Left cardiac atrium (tissue), 4 donors: ENCODE measurements around the gene F8. TPM values are rescaled to one million over a fixed set of nuclear protein-coding genes. Genes with fewer than 3 reads are reported as not detected.
"Not testable (repeated sequence)": the region's sequence is repeated elsewhere in the genome, so short reads cannot be mapped to it uniquely, and the experiment has no call there.

Experiments used
- ATAC-seq, 2 donors: fragments of 200-7000 bp; cut with Tn5 transposase; one replicate each; pipeline ENCODE4 v1.9.1; 2020; ENCODE audit warnings: mild to moderate bottlenecking in 2 of 2, moderate library complexity in 2 of 2
- DNase-seq: peaks from one replicate; pipeline ENCODE4 v3.0.0-alpha.2; 2020
- intact Hi-C, 2 donors: fragments of 100-400 bp; cut with DNase I; formaldehyde crosslinking; loops; one replicate each; pipeline versions ENCODE4 v1.14.1 to v1.15.1; 2022 to 2023
- total RNA-seq, 2 donors: library from RNA; stranded (reverse); fragmentation: NEBNext Ultra II Directional; extraction: Animal tissue kit (Norgen Biotek cat#: 25700); gene quantifications; one replicate each; pipeline ENCODE4 v1.2.1, GENCODE V29; 2021
- donor health status: DM: no; HTN: yes; CAD: no.
- donor health status: DM: no; HTN: yes; CAD: no; lungs with severe emphysema.
- donor health status: DM: yes; HTN: yes; CAD: no.
- donor health status: Dilated cardiomyopathy.

The F8 gene
- total RNA-seq, 2 donors from 2014 or later = 45.7 to 53.6 TPM

DNA sequence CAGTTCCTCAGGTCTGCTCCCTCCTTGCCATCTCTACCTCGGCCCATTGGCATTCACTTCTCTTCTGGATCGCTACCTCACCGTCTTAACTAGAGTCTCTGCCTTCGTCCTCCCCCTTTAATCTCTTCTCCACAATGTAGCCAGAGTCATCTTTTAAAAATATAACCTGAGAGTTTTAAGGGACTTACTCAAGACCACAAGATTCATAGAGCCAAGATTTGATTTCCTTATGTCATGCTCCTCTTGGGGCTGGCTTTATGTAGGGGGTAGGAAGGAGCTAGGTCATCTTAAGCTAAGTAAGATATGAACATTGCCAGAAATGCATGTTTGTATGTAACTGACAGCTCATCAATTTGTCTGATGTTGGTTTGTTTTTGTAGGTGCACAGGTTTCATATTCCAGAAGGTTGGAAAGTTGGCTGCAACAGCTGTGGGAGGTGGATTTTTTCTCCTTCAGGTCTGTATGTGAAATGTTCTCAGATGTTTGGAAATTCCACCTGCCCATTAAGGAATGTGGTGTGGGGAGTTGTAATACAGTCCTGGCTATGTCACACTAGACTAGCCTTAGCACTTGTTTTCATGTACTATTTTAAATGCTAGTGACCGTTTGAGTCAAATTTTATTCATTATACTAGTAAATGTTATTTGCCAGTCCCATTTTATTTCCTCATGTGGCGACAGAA is 23.7 kb upstream of the F8 start:
- no peak for ATAC-seq
- DNase-seq = no peak
- intact Hi-C loops = no loop called here

DNA sequence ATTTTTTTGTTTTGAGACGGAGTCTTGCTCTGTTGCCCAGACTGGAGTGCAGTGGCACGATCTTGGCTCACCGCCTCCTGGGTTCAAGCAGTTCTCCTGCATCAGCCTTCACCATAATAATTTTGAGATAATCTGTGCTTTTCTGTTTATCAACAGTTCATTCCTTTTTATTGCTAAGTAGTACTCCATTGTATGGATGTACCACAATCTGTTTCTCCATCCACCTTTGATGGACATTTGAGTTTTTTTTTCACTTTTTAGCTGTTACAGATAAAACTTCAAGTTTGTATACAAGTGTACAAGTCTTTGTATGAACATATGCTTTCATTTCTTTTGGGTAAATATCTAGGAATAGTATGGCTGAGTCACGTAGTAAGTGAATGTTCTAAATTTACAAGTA is 13.2 kb upstream of the F8 start:
- DNase-seq = no peak
- intact Hi-C loops = no loop called here
- no peak for ATAC-seq

DNA sequence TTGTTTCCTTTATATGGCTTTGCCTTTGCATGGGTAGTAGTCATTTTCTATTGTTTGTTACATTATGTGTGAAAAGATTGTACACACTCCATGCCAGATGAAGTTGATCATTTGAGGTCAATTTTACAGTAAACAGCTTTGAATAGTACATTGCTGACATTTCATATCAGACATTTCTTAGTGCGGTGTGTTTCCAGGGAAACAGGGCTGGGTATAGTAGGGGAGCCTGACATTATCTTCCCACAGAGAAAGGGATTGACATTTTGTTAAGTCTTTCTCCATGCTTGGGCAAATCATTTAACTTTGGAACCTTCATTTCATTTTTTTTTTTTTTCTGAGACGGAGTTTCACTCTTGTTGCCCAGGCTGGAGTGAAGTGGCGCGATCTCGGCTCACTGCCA is 9.1 kb upstream of the F8 start:
- intact Hi-C loops = no loop called here

DNA sequence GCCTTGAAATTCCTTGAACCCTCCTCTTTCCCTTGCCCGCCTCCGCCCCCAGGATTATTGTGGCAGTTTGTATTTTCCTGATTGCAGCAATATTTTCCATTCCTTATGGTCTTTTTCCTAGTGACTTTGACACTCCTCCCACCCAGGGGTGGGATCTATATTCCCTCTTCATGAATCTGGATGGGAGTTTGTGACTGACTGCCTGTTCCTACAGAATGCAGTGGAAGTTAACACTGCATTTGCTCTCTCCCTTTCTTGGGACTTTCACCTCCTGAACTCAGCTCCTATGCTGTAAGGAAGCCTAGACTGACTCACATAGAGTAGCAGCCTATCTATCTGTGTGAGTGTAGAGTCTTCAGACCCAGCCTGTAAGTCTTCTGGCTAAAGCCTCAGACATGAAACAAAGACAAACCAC is 6.4 kb upstream of the F8 start:
- intact Hi-C loops = no loop called here
- no peak for ATAC-seq
- no peak for DNase-seq

More for the DNA sequence above, 9.1 kb upstream of the F8 start:
- DNase-seq (no peak), ATAC-seq (no peak)

DNA sequence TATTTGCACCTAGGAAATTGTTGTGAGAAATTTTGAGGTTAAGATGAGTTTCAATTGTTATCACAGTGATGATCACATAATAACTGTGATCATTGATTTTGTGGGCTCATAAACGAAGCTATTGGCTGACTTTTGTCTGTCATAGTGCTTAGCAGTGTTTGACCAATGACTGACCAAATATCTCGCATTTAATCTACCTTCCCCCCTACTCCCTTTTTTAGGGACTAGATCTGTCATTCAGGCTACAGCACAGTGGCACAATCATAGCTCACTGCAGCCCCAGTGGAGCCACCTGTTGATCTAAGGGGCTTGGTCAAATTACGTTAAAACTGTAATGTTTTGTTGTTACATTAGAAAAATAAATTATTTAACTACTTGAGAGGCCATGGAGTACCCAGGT is 5.6 kb upstream of the F8 start:
- no peak for DNase-seq
- intact Hi-C loops = no loop called here
- no peak for ATAC-seq

DNA sequence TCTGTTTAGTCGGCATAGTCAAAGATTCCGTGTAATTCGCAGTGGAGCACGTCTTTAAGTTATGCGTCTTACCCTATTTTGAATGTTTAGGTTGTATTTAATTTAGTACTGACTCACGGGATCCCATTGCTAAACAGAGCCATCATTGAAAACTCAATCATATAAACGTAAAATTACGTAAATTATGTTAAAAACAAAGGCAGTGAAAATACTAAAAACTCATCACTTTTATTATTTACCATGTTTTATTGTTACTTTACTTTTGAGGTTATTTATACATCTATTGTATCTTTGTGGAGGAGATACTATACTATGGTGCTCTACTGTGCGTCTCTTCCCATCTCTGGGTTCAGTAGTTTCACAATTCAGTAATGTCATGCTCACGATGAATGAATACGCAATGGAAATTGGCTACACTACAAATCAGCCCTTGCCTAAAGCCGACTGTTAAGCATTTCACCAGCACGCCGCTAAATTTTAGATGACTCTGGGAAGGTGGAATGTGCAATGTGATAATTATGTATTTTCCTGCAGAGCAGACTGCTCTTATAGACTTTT is 5.1 kb upstream of the F8 start:
- intact Hi-C loops = no loop called here
- peak; percentile 33 to 64 for ATAC-seq
- no peak for DNase-seq

DNA sequence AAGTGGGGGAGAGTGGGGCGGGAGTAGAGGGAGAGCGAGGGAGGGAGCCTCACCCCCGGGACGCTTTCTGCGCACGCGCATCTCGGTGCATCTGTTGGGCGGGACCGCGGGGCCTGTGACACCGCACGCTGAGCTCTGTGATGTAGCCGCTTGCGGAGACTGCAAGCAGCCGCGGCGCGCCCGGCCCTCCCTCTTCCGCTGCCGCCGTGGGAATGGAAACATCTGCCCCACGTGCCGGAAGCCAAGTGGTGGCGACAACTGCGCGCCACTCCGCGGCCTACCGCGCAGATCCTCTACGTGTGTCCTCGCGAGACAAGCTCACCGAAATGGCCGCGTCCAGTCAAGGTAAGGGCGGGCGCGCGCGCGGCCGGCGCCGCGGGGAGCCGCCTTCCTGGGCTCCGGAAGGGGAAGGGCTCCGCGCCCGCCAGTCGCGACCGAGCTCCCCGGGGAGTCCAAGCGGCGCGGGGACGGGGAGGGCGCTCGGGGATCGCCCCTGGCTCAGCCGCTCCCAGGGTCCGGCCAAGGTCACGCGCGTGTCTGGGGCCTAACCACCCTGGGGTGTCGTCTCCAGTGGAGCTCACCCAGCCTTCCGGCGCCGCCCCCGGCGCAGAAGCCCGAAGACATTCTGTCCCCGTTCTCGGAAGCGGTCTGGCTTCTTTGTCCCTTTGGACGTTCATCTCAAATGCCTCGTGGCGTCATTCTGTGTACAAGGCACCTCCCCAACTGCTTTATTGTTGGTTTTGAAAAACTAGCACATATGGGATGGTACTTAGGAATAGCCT is 4.4 kb upstream of the F8 start, which contains the start of gene FUNDC2:
Gene FUNDC2, plus strand, starts transcription at position 118 of the 782 bp plus-strand sequence. Its CDS starts 95 bp downstream, at position 213.
- DNase-seq (peak; percentile 95), ATAC-seq (peak; percentile 95)
- intact Hi-C loops = no loop called here

DNA sequence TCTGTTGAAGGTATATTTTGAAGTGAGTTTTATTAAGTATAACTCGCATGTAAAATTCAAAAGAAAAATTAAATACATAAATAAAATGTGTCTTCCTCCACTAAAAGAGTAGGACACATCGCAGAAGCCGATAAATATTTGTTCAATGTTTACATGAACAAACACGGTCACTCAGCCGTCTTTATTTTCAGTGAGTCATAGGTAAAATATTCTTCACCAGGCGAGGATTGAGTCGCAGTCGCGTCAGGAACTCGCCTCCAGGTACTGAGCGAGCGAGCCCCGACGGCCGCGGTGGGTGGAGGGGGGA is 3.9 kb upstream of the F8 start:
- intact Hi-C loops = no loop called here
- ATAC-seq (no peak), DNase-seq (no peak)

DNA sequence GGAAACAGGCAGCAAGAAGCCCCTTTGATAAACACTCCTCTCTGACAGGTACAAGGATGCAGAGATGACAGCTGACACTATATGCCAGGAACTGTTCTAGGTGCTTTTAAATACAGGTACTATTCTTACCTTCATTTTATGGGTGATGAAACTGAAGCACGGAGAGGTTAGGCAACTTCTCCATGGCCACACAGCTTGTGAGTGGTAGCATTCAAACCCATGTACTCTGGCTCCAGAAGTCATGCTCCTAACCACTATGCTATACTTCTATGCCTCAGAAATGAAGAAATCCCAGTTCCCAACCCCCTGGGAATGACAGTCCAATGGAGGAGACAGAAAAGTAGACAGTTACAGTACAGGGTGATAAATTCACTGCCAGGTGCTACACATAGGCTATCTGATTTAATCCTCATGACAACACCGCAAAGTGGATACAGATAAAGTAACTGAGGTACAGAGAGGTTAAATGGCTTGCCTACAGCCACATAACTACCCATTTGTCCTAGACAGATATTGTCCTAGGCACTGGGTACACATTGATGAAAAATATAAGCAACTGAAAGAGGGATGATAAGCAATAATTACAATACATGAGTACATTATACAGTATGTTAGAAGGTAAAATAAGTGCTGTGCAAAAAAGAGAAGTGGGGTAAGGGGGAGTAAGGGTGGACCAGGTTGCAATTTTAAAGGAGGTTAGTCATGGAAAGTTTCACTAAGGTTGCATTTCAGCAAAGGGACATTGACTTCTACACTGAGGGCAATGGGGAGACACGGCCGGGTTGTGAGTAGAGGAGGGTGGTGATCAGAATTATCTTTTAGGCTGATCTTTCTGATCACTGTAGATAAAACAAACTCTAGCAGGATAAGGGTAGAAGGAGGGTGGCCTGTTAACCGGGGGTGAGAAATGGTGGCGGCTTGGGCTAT is 1.6 kb upstream of the F8 start:
- DNase-seq (no peak), ATAC-seq (no peak)
- intact Hi-C loops = no loop called here

DNA sequence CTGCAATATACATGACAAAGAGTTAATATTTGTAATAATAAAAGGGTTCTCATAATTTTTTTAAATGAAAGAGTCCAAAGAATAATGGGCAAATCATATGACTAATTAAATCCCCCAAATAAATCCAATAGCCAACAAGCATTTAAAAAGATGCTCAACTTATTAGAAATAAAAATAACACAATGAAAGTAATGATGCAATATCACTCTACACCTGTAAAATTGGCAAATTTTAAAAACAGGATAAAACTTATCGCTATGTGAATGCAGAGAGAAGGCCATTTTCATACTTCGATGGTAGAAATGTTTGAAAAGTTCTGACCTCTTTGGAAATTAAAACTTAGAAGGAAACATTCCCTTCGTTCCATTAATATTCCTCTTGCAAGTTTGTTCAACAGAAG is 1.9 kb downstream of the F8 start:
- intact Hi-C loops = no loop called here
- ATAC-seq (no peak), DNase-seq (no peak)

DNA sequence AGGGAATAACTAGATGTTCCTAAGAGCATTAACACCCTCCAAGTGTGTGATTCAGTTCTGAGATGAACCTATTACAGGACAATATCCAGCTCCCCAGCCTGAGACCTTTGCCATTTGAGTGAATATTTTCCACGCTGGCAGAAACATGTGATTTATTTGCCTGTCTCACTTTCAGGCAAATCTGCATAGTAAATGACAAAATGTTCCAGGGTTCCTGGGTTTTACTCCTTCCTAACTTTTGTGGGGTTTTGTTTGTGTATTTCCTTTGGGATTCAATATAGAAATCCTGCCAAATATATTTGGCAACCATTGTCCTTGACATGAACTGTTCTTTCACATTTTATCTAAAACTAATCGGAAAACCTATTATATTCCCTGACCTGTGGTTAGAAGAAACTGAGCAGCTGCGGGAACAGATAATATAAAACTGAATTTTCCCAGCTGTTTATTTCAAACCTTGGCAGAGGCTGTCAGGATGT is 12.5 kb downstream of the F8 start:
- intact Hi-C loops = no loop called here
- ATAC-seq (peak in 1 of 2 donors; percentile 53), DNase-seq (no peak)

DNA sequence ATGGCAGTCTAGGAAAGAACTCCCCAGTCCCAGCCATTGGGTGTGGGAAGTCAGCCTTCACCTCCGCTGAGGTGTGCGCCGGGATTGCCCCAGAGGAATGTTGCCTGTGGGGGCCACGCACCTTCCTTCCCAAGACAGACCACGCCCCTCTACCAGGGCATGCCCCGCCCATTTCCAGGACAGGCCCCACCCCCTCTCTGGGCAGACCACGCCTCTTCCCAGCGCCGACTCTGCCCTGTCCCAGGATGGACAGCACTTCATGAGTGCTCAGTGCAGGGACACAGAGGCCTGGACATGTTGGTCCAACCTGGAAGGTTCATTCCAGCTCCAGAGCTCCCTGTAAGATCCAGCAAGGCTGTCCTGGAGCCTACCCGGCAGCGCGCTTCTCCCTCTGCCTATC is 13.9 kb downstream of the F8 start:
- ATAC-seq = peak in 1 of 2 donors; percentile 24
- DNase-seq, intact Hi-C loops: not testable (repeated sequence)

DNA sequence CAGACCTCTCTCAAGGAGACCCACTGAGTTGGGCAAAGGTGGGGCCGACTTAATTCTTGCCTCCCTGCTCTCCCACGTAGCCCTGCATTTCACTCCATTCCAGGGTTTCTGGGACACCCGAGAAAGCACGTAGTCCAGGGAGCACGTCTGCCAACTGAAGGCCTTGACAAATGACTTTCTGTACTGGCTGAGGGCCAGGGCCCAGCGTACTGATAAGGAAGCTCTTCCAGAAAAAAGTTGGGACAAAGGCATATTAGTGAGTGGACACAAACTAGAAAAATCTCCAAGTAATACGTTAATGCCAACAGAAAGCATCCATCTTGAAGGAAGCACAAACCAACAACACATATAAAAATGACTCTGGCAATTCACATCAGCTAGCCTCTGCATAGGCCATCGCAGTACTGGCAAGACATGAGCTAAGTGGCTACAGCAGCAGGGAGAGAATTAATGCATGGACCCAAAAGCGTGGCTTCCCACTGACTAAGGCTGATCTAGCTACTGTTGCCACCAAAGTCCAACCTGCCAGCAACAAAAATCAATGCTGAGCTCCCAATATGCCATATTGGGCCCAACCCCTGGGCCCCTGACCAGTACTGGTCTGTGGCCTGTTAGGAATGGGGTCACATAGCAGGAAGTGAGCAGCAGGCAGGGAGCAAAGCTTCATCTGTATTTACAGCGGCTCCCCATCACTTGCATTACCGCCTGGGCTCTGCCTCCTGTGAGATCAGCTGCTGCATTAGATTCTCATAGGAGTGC is 15.4 kb downstream of the F8 start:
- intact Hi-C loops, DNase-seq: not testable (repeated sequence)
- ATAC-seq = peak; percentile 82 to 86

DNA sequence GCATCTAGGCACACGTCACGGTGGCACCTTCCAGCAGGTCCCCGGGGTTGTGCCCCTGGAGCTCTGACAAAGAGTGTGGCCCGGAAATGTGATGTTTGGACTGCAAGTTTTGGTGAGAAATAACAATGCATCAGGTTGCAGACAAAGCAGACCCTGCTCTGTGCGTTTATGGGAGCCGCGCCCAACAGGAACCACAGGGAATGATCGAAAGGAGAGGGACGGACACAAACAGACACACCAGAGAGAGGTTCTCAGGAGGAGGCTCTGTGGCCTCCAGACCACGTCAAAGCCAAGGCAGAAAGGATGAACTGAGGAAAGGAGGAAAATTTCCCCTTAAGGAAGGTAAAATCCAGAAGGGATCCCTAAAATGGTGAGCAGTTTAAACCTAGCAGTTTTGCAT is 16.1 kb downstream of the F8 start:
- intact Hi-C loops, ATAC-seq, DNase-seq: not testable (repeated sequence)

DNA sequence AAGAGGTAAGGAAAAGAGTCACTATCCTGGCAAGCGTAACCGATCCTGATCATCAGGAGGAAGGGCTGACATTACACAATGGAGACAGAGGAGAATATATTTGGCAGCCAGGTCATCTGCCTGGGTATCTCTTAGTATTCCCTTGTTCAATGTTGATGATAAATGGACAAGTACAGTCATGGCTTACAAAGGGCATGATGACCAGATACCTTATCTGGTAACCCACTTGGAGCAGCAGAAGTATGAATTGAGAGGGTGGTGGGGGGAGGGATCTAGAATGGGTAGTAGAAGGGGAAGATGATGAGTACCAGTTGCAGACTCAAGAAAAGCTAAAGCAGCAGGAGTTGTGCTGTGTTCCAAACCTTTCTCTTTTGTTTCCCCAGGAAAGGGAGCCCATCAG is 17.3 kb downstream of the F8 start:
- DNase-seq = no peak
- ATAC-seq = no peak
- intact Hi-C loops = no loop called here

DNA sequence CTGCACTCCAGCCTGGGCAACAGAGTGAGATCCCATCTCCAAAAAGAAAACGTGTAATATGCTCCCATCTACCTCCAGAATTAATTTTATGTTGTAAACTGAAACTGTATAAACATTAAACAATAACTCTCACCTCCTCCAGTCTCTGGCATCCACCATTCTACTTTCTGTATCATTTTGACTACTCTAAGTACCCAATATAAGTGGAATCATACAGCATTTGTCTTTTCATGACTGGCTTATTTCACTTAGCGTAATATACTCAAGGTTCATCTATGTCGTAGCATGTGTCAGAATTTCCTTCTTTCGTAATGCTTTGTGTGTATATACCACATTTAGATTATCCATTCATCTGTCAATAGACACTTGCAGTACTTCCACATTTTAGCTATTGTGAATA is 20.6 kb downstream of the F8 start:
- intact Hi-C loops = no loop called here
- ATAC-seq = no peak
- DNase-seq = no peak

DNA sequence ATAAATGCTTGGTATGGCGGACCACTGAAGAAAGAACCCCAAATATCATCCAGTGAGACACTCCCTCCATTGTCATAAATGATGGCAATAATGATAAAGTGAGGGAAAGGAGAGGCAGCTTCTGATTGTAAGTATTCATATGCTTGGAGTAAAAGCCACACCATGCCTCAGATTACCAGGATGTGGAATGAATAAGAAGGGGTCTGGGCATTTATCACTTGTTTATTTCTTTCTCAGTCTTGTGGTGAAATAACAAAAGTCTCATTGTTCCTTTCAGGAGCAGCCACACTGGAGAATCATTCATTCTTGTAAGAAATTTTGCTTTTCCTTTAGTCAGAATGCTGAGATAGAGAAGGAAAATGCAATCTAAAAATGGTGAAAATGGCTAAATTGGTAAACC is 21.7 kb downstream of the F8 start:
- intact Hi-C loops = no loop called here
- no peak for ATAC-seq
- DNase-seq = no peak

DNA sequence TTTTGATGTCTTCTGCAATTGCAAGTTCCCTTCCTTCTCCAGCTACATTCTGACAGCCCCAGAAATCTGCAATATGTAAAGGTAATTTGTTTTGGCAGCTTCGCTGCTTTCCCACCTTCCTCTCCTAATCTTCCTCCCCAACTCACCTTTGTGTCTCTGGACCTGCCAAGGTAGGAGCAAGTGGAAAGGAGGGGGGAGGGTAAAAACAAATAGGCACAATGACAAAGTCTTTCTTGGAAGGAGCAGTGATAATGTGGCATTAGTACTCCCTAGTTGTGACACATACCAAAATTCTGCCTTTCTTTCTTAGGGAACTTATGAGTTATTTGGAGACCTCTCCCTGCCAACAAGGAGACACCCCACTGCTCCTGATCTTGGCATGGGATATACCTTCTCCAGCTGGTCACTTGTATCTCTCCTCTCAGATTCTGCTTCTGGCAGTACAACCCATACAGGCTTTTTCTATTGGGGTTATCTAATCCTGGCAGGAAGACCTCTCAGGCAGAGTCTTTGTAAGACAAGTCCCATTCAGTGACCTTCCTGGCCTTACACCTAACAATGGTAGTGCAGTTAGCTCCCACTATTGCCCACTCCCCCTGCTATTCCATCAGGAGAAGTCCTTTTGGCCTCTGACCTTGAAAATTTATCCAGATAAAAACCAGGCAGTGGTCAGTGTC is 24.2 kb downstream of the F8 start:
- intact Hi-C loops = loop anchor here in 1 of 2 donors (10.0 kb wide), 1 partner anchor 56 kb away; no protein-coding TSS in a partner anchor
- DNase-seq (no peak), ATAC-seq (no peak)
